NB4 (cell line): ENCODE data around the gene IFNG-AS1.
A peak's percentile ranks its signal among the peaks of the same experiment; 100 is the strongest.

Experiments
- DNase-seq: peaks from one replicate; pipeline ENCODE4 v3.0.0; 2010; ENCODE audit warnings: low read depth
- H3K4me3 ChIP-seq: one replicate; pipeline ENCODE4 v1.5.1; 2011; ENCODE audit warnings: mild to moderate bottlenecking, low read depth, low read length, moderate library complexity
- MYC ChIP-seq: IDR thresholded peaks from 2 replicates; pipeline ENCODE4 v1.6.1; 2011; ENCODE audit warnings: low read depth, low read length
- POLR2A ChIP-seq: IDR thresholded peaks from 2 replicates; pipeline ENCODE4 v1.6.1; 2011; ENCODE audit warnings: mild to moderate bottlenecking; ENCODE audit not compliant: insufficient read length; ENCODE audit errors: extremely low read depth
- TF ChIP-seq, protein P1 (sequence below): IDR thresholded peaks from one replicate; pipeline ENCODE4 v1.5.1; 2012; ENCODE audit warnings: low read depth, low read length
- TF ChIP-seq, protein P2 (sequence below): IDR thresholded peaks from 2 replicates; pipeline ENCODE4 v1.6.1; 2011; ENCODE audit warnings: low read depth, low read length

The IFNG-AS1 gene

DNA sequence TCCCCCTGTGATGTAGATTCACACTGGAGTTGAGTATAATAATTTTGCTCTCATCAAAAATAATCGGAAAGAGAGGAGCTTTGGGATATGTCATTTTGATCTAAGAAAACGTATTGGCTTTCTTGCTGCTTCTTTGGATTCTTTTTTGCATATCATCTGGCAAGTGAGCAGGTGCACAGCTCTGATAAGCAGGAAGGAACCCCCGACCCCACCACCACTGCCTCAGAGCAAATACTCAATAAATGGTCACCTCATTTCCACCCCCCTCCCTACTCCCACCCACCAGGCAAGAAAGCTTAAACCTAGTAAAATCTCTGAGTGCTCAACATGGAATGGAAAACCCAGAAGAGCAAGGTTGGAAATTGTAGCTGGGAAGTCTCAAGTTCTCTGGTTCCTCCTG is 49.4 kb downstream of the IFNG-AS1 start:
- DNase-seq: no peak
- H3K4me3 ChIP-seq: no peak overlapping the region
- TF ChIP-seq, protein P1, sequence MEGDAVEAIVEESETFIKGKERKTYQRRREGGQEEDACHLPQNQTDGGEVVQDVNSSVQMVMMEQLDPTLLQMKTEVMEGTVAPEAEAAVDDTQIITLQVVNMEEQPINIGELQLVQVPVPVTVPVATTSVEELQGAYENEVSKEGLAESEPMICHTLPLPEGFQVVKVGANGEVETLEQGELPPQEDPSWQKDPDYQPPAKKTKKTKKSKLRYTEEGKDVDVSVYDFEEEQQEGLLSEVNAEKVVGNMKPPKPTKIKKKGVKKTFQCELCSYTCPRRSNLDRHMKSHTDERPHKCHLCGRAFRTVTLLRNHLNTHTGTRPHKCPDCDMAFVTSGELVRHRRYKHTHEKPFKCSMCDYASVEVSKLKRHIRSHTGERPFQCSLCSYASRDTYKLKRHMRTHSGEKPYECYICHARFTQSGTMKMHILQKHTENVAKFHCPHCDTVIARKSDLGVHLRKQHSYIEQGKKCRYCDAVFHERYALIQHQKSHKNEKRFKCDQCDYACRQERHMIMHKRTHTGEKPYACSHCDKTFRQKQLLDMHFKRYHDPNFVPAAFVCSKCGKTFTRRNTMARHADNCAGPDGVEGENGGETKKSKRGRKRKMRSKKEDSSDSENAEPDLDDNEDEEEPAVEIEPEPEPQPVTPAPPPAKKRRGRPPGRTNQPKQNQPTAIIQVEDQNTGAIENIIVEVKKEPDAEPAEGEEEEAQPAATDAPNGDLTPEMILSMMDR: no peak
- TF ChIP-seq POLR2A (no peak), MYC (no peak)
- TF ChIP-seq, protein P2, sequence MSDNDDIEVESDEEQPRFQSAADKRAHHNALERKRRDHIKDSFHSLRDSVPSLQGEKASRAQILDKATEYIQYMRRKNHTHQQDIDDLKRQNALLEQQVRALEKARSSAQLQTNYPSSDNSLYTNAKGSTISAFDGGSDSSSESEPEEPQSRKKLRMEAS: no peak

DNA sequence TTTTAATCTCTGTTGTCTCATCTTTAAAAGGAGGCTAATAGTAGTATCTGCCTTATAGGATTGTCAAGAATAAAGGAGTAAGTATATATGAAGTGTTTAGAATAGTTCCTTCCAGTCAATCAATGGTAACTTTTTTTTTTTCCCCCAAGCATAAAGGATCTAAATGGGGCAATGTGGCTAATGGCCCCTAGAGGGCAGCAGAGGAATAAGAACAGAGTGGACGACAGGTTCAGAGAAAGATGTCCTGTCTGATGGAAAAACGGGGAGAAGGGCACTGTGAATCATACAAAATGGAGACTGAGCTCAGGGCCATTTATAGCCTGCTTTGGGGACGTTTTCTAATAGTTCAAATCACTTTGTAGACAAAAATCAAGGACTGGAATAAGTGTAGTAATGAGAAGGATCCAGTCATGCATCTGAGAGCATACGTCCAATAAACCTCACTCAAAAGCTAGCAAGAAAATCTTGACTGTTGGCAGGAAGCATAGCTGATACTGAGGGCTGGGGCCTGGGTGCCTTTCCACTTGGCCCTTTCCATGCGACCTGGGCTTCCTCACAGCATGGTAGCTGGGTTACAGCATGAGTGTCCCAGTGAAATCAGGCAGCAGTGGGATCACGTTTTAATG is 51.3 kb downstream of the IFNG-AS1 start:
- H3K4me3 ChIP-seq: no peak overlapping the region
- no peak for TF ChIP-seq MYC
- TF ChIP-seq, protein P1: peak; percentile 91
- DNase-seq: peak; percentile 78

DNA sequence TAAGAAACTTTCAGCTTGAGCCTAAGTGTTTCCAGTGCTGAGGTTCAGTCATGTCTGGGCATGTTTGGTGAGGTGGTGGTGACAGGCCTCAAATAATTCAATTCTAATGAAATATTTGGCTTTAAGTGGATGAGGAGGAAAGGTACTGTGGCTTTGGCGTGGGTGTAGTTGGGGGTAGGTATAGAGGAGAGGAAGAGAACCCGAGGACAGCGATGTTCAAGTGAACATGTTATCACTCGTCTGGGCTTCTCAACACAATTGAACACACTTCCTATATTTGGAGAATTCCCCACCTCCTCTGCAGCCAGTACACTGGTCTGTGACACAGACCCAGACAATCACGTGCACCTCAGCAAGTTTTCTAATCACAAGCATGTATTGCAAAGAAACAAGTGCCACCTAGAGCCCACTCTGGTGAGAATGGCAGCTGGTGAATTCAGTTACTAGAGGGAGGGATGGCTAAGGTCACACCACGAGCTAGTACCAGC is 53.0 kb downstream of the IFNG-AS1 start:
- no peak overlapping the region for H3K4me3 ChIP-seq
- DNase-seq: peak; percentile 11
- TF ChIP-seq, protein P2: peak; percentile 11; the same call in 1 of the 2 replicates
- no peak for TF ChIP-seq POLR2A

DNA sequence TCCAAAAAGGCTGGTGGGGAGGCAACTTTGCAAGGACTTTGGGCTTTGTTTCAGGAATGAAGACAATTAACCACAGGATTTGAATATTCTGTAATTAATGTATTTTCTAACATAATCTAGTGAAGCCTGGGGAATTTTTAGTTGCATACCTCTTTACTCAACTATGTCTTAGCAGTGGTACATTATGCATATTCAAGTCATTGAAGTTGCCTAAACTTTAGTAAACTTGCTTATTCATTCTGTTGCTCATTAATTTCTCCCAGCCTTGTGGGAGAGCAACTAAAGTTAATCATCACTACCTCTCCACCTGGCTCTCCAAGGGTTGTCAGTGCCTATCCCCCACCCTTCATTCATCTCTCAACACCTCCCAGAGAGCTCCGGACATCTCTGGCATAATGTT is 54.2 kb downstream of the IFNG-AS1 start:
- no peak overlapping the region for H3K4me3 ChIP-seq
- no peak for DNase-seq
- TF ChIP-seq, protein P1: no peak
- no peak for TF ChIP-seq POLR2A
- no peak for TF ChIP-seq MYC
- TF ChIP-seq, protein P2: no peak

DNA sequence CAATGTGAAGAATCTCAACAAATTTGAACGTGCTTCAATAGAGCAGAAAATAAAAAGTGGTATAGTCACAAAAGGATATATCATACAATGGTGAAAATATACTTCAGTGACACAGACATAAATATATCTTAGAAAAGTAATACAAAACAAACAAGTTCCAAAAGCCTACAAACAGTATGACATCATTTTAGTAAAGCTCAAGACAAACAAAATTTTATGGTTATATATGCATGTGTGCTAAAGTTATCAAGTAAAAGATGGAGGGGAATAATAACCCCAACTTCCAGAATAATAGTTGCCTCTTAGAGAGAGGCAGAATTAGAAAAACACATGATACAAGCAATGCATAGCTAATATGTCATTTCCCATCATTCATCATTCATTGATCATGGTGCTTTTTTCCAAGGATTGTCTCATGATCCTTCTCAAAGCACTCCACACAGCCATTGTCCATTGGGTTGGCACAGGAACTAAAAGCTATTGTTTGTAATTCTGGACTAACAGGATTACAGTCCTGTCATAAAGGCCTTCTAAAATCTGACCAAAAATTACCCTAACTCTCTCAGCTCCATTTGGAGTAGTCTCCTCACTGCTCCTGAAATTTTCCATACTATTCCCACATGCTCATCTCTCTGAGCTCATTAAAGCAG is 59.5 kb downstream of the IFNG-AS1 start:
- no peak for DNase-seq
- H3K4me3 ChIP-seq: no peak overlapping the region
- no peak for TF ChIP-seq POLR2A
- TF ChIP-seq, protein P2: no peak
- TF ChIP-seq, protein P1: no peak
- TF ChIP-seq MYC: no peak

DNA sequence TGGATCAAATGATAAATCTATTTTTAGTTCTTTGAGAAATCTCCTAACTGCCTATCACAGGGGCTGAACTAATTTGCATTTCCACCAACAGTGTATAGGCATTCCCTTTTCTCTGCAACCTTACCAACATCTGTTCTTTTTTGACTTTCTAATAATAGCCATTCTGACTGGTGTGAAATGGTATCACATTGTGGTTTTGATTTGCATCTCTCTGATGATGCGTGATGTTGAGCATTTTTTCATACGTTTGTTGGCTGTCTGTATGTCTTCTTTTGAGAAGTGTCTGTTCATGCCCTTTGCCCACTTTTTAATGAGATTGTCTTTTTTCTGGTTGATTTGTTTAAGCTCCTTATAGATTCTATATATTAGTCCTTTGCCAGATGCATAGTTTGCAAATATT is 67.1 kb downstream of the IFNG-AS1 start:
- DNase-seq: no peak
- H3K4me3 ChIP-seq: no peak overlapping the region
- TF ChIP-seq MYC (no peak), POLR2A (no peak)
- TF ChIP-seq, protein P1: no peak
- TF ChIP-seq, protein P2: no peak
